HUES48 (cell line): ENCODE data around the gene MUC22.
"Not testable (repeated sequence)": the region's sequence is repeated elsewhere in the genome, so short reads cannot be mapped to it uniquely, and the experiment has no call there.

Experiments
- H3K27ac ChIP-seq: one replicate; pipeline ENCODE4 v1.7.0; 2013; ENCODE audit warnings: low read depth, low read length, inconsistent platforms
- H3K27me3 ChIP-seq: 2 replicates; pipeline ENCODE4 v1.6.1; 2013; ENCODE audit warnings: mild to moderate bottlenecking, low read length; ENCODE audit not compliant: control insufficient read depth, insufficient read depth
- H3K36me3 ChIP-seq: 2 replicates; pipeline ENCODE4 v1.6.1; 2013; ENCODE audit warnings: low read length; ENCODE audit not compliant: control insufficient read depth, insufficient read depth
- H3K4me1 ChIP-seq: 2 replicates; pipeline ENCODE4 v1.6.1; 2013; ENCODE audit warnings: mild to moderate bottlenecking, low read length; ENCODE audit not compliant: control insufficient read depth, insufficient read depth
- H3K4me3 ChIP-seq: 2 replicates; pipeline ENCODE4 v1.5.1; 2013; ENCODE audit warnings: mild to moderate bottlenecking, low read depth, low read length
- H3K9ac ChIP-seq: 2 replicates; pipeline ENCODE4 v1.6.1; 2013; ENCODE audit warnings: mild to moderate bottlenecking, low read depth, low read length, moderate library complexity
- H3K9me3 ChIP-seq: 2 replicates; pipeline ENCODE4 v1.6.1; 2013; ENCODE audit warnings: low read length; ENCODE audit not compliant: control insufficient read depth, insufficient read depth

MUC22 gene

DNA sequence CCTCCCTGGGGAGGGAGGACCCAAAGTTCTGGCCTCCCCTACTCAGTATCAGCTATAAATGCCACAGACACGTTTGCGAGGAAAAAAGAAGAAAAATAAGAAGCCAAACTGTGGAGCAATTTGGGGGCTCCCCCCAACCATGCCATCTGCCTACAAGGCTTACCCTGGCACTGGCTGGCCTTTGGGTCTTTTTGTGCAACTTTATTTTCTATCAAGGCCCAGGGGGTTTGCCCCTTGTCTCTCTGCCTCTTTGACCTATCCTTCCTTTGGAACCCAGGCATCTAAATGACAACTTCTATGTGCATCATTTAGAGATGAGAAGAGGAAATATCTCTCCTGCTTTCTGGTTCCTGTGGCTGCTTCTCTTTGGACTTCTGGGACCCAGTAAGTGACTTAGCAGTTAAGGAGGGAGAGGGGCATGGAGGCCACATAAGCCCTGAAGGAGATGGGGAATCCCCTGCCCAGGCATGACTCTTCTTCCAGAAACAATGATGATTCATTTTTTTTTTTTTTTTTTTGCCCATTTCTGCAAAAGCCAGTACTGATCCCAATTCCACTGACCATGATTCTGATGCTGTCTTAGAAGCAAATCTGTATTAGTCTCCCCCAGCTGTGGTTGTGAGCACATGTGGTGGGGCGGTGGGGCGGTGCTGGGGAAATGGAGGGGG lies at the start of gene MUC22:
Gene MUC22 (plus strand): TSS at position 82 of the 668 bp plus-strand sequence. CDS start 233 bp downstream, at position 315.
- Histone ChIP-seq H3K4me1 (no peaks in the 10 kb centered on the region), H3K36me3 (no peaks in the 10 kb centered on the region), H3K27me3 (no peaks in the 10 kb centered on the region), H3K9me3 (no peaks in the 10 kb centered on the region), H3K4me3 (no peak within 1 kb of the TSS), H3K27ac (no peak within 1 kb of the TSS), H3K9ac (no peak within 1 kb of the TSS)

DNA sequence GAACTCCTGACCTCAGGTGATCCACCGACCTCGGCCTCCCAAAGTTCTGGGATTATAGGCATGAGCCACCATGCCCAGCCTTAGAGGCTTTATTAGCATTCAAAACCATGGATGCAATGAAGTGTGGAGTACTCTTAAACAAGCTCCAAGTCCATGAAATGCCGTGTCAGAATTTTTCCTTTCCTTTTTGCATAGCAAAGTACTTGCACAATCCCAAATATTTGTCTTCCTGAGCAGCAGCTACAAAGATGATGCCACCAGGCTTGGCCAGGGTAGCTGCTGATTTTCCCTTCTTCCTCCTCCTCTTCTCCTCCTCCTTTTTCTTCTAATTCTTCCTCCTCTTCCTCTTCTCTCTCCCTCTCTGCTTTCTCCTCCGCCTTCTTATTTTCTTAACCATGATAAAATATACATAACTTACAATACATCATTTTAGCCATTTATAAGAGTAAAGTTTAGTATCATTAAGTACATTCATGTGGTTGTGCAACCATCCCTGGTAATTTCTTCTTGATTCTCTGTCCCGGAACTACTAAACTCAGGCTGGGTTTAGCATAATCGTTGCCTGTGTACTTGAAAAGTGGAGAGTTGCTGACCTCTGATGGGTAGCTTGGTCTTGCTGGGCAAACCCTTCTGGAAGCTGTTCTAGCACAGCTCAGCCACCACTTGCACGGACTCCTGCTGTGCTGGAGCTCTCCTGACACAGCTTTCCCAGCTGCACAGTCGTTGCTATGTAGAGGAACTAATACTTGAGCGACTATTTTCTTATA lies 49.2 kb upstream of the MUC22 start:
- Histone ChIP-seq H3K36me3 (no peaks in the 10 kb centered on the region), H3K27me3 (peaks cover 18% of the 10 kb centered on the region), H3K4me3 (no peak overlapping the region), H3K9me3 (no peaks in the 10 kb centered on the region), H3K4me1 (peaks cover 3% of the 10 kb centered on the region), H3K9ac (no peak overlapping the region), H3K27ac (no peak overlapping the region)

DNA sequence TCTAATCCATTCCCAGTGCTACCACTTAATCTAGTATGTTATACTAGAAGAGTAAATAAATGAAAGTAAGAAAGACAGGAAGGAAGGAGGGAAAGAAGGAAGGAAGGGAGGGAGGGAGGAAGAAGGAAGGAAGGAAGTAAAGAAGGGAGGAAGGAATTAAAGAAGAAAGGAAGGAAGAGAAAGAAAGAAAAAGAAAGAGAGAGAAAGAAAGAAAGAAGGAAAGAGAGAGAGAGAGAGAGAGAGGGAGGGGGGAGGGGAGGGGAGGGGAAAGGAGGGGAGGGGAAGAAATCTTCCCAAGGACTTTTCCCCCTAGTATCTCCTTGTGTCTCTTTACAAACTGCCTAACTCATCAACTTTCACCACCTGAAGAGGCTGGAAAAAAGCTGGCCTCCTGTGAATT lies 47.6 kb upstream of the MUC22 start:
- Histone ChIP-seq H3K9ac (no peak overlapping the region), H3K4me3 (no peak overlapping the region), H3K9me3 (no peaks in the 10 kb centered on the region), H3K36me3 (no peaks in the 10 kb centered on the region), H3K27me3 (peaks cover 2% of the 10 kb centered on the region; the same call in 1 of the 2 replicates), H3K27ac (no peak overlapping the region), H3K4me1 (no peaks in the 10 kb centered on the region)

DNA sequence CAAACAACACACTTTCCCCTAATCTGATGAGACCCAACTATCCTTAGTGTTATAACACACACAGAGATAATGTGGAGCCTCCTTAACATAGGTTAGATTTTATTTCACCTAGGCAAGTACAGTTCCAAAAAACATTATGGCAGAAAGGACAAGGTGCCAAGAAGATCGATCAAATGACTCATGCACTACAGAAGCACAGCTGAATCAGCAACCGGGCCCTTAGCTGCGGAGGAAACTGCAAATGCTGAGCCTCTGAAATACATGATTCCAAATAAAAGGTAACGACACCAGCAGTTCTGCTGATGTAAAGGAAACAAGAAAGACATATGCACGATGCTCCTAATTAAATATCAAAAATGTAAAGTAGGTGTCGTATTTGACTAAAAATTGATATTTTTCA lies 46.6 kb upstream of the MUC22 start:
- H3K27me3 ChIP-seq: no peaks in the 10 kb centered on the region

DNA sequence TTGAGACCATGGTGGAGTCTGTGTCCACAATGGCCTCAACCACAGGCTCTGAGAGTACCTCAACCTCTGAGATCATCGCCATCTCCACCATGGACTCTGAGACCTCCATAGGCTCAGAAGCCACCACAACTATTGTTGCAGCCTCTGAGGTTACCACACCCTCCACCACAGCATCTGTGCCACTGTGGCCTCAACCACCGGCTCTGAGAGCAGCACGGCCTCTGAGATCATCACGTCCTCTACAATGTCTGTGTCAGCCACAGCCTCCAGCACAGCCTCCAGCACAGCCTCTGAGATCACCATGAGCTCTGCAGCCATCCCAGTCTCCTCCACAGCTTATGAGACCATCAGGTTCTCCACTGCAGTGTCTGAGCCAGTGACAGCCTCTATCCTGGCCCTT lies 46.2 kb upstream of the MUC22 start:
- H3K27me3 ChIP-seq: no peaks in the 10 kb centered on the region
- no peaks in the 10 kb centered on the region for H3K36me3 ChIP-seq
- H3K9me3 ChIP-seq: no peaks in the 10 kb centered on the region
- H3K27ac ChIP-seq: no peak overlapping the region
- no peak overlapping the region for H3K9ac ChIP-seq
- no peaks in the 10 kb centered on the region for H3K4me1 ChIP-seq
- no peak overlapping the region for H3K4me3 ChIP-seq

More for the DNA sequence above, 46.6 kb upstream of the MUC22 start:
- H3K36me3 ChIP-seq: no peaks in the 10 kb centered on the region
- no peaks in the 10 kb centered on the region for H3K4me1 ChIP-seq
- no peak overlapping the region for H3K4me3 ChIP-seq
- H3K9me3 ChIP-seq: no peaks in the 10 kb centered on the region
- H3K9ac ChIP-seq: no peak overlapping the region
- H3K27ac ChIP-seq: no peak overlapping the region

DNA sequence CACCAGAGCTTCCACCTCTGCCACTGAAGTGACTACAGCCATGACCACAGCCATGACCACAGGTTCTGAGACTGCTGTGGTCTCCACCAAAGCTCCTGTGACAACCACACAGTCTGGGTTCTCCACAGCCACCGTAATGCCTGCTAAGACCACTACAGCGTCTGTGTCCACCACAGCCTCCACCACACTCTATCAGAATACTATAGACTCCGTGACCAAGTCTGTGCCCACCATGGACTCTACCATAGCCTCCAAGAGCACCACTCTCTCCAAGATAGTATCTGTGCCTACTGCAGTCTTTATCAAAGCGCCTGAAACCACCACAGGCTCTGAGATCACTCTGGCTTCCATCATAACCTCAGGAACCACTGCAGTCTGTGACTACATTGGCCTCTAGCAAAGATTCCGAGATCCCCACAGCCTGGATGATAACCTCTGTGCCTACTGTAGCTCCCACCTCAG lies 45.1 kb upstream of the MUC22 start:
- Histone ChIP-seq H3K27ac (no peak overlapping the region), H3K9me3 (no peaks in the 10 kb centered on the region), H3K4me3 (no peak overlapping the region), H3K27me3 (no peaks in the 10 kb centered on the region), H3K36me3 (no peaks in the 10 kb centered on the region), H3K4me1 (no peaks in the 10 kb centered on the region), H3K9ac (no peak overlapping the region)

DNA sequence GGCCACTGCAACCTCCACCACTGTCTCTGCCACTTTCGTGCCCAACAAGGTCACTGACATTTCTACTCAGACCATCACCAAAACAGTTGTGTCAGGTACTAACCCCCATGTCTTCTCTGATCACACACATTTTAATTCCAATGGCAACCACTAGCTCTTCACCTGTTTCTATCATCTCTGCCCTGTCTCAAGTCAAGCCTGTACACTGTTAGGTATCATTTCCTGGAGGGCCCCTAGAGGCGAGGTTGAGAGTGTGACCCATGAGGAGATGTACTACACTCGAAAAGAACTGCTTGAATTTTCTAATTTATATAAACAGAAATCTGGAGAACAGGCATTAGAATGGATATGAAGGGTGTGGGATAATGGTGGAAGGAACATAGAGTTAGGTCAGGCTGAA lies 44.1 kb upstream of the MUC22 start:
- no peak overlapping the region for H3K27ac ChIP-seq
- no peaks in the 10 kb centered on the region for H3K36me3 ChIP-seq
- H3K9me3 ChIP-seq: no peaks in the 10 kb centered on the region
- no peak overlapping the region for H3K4me3 ChIP-seq
- H3K9ac ChIP-seq: no peak overlapping the region
- no peaks in the 10 kb centered on the region for H3K4me1 ChIP-seq
- no peaks in the 10 kb centered on the region for H3K27me3 ChIP-seq

DNA sequence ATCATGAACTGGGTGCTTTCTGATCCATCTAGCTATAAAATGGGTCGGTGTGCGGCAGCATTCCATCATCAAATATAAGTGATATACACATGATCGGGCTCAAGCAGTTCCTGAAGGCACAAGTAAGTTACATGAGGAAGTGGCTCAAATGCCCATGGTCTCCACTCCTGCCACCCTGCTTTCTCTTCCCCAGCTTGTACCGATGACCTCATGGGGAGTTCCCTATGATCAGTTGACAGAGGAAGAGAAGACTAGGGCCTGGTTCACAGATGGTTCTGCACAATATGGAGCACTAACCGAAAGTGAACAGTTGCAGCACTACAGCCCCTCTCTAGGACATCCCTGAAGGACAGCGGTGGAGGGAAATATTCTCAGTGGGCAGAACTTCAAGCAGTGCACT lies 41.1 kb upstream of the MUC22 start:
- H3K4me3 ChIP-seq, H3K9ac ChIP-seq, H3K4me1 ChIP-seq, H3K9me3 ChIP-seq, H3K36me3 ChIP-seq, H3K27me3 ChIP-seq, H3K27ac ChIP-seq: not testable (repeated sequence)

DNA sequence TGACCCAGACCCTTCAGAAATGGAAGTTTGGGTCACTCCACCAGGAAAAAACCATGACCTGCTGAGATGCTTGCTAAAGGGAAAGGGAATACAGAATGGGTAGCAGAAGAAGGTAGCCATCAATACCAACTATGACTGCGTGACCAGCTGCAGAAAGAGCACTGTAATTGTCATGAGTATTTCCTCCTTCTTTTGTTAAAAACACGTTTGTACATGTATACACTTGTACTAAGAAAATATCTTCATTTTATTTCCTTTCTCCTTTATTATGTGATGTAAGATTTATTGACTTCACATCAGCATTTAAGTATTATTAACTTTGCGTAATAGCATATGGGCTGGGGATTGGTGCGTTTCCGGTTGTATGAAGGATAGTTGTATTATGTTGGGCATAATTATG lies 39.3 kb upstream of the MUC22 start:
- H3K9me3 ChIP-seq: no peaks in the 10 kb centered on the region
- H3K27me3 ChIP-seq: no peaks in the 10 kb centered on the region
- H3K27ac ChIP-seq: no peak overlapping the region
- no peaks in the 10 kb centered on the region for H3K36me3 ChIP-seq
- H3K4me1 ChIP-seq: no peaks in the 10 kb centered on the region
- H3K4me3 ChIP-seq: no peak overlapping the region
- no peak overlapping the region for H3K9ac ChIP-seq

DNA sequence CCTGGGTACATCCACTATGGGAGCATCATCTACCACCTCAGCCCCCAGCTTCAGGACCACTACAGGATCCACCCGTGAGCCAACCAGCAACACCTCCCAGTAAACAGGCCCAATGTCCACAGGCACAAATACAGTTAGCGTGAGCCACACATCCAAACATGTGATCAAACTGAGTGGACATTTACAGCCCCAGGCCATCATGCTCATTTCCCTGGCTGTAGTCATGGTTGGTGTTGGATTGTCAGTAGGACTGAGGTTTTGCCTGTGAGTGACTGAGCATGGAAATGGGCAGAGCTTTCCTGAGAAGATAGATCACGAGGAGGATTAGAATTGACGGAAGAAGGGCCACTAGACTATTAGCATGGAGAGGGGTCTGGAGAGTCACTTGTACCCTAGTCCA lies 37.5 kb upstream of the MUC22 start:
- no peak overlapping the region for H3K4me3 ChIP-seq
- no peaks in the 10 kb centered on the region for H3K9me3 ChIP-seq
- H3K4me1 ChIP-seq: no peaks in the 10 kb centered on the region
- H3K9ac ChIP-seq: no peak overlapping the region
- no peaks in the 10 kb centered on the region for H3K27me3 ChIP-seq
- no peaks in the 10 kb centered on the region for H3K36me3 ChIP-seq
- no peak overlapping the region for H3K27ac ChIP-seq

DNA sequence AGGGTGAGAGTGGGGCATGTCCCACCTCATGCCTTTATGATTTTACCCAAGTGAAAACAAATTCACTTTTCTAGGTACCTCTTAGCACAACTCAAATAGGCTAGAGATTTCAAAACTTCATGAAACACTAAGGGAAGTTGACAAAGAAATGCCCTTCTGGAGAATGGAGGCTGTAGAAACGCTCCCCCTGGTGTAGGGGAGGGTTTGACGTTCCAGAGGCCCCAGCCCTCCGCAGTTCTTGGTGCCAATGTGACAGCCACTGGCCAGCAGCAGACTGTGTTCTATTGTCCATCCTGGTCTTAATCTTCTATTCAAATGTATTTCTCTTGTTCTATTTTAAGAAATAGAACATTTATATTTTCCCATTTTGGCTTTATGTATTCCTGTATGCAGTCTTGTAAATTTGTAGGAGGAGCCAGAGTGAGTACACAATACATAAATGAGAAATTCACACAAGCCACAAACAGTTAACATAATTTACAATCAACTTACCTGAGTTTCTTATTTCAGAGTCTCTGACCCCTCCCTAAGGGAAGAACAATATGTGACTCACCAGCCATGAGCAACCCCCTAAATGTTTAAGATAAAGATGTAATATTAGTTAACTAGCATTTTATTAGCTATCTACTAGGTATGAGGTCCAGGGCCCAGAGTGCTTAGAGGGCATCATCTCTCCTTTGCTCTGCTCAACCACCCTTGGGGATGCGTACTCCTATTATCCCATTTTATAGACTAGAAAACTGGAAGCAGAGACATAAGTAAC lies 35.6 kb upstream of the MUC22 start:
- no peak overlapping the region for H3K27ac ChIP-seq

More for the DNA sequence above, 35.6 kb upstream of the MUC22 start:
- Histone ChIP-seq H3K4me3 (no peak overlapping the region), H3K9me3 (no peaks in the 10 kb centered on the region), H3K36me3 (no peaks in the 10 kb centered on the region), H3K9ac (no peak overlapping the region), H3K4me1 (no peaks in the 10 kb centered on the region), H3K27me3 (no peaks in the 10 kb centered on the region)
